NCI-H1930 (cell line): ENCODE data around the gene SUPT3H.
"Not testable (repeated sequence)": the region's sequence is repeated elsewhere in the genome, so short reads cannot be mapped to it uniquely, and the experiment has no call there.

Source experiments
- DNase-seq, 2 experiments: peaks; one replicate each; lab custom pipeline; 2025; lab: John Stamatoyannopoulos, UW

SUPT3H gene

DNA sequence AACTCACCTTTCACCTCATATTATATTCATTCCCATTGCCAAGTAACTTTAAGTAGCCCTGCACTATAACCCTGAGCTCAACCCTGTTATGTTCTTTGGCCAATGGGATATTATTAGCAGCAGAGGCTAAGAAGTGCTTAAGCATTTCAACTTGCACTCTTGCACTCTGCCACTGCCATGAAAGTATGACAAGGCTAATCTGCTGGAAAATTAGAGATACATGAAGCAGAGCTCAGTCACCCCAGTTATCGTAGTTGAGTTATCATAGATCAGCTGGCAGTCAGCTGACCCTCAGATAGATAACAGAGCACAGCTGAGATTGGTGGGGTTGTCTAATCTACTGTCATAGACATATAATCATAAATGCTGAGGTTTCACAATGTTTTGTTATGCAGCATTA is 259.0 kb downstream of the SUPT3H start:
- no peak for DNase-seq

DNA sequence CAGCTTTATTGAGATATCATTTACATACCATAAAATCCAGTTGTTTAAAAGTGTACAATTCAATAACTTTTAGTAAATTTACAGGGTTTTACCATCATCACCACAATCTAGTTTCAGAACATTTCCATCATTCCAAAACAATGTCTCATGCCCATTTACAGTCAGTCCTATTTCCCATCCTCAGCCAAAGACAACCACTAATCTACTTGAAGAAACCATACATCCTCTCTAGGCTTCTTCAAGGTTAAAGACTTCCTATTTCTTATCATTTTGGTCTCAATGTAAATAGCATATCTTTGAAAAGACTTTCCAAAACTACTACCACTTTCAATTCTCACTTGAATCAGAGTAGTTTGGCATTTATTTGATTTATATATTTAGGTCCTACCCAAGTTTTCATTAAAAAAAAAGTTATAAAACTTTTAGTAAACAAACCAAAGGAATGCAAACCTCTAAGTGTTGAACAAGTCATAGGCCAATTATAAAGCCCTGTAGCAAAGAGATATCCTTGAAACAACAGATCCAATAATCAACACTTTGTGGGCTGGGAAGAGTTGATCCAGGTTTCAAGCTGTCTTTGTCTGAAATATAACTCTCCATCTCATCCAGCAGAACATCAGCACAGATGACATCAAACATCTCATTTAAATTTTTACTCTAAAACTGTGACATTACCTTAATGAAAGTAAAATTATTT is 260.9 kb downstream of the SUPT3H start:
- DNase-seq = no peak

DNA sequence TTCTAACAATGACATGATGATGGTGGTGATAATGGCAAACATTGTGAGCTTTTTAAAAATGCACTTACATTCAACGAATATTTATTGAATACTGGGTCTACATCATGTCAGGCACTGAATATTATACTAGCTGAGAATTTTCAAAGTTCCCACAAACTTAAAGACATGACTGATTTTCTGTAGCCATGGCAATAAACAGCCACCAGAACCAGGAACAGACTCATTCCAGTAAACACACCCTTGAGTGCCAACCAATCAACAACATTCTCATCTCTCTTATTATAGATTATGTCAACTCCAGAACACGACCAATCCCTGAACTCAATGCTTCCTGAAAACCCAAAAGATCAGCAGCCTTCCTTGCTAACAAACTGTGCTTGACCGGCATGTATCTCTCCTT is 262.0 kb downstream of the SUPT3H start:
- no peak for DNase-seq

DNA sequence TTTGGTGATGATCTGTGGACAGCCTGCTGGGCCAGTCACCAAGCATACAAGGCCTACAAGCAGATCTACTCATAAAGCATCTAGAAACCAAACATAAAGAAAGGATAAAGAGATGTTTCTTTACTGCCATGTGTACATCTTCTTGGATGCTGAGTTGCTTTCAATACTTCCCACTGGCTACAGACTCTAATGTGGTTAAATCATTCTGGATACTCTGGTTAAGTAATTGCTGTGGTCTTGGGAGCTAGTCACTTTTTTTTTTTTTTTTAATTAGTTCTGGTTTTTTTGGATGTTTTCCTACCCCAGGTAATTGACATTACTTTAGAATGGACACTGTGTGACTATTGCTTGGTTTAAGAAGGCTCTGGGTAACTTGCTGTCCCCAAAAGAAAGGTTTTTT is 265.0 kb downstream of the SUPT3H start:
- DNase-seq = no peak

DNA sequence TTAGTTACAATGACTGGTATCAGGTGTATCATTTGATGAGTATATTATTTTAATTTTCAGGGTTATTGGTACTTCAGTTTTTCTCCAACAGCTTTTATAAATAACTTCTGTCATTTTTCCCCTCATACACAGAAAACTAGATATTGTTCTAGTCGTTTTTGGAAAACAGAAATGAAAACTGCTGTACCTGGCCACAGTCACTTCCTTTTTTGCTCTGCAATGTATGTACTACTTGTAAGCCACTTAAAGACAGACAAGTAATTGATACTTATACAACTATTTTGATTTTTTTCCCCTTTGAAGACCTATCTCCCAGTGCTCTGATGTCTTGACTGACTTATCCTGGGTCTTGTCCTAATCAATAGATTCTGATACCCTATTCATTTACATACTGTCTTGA is 268.2 kb downstream of the SUPT3H start:
- DNase-seq = no peak

DNA sequence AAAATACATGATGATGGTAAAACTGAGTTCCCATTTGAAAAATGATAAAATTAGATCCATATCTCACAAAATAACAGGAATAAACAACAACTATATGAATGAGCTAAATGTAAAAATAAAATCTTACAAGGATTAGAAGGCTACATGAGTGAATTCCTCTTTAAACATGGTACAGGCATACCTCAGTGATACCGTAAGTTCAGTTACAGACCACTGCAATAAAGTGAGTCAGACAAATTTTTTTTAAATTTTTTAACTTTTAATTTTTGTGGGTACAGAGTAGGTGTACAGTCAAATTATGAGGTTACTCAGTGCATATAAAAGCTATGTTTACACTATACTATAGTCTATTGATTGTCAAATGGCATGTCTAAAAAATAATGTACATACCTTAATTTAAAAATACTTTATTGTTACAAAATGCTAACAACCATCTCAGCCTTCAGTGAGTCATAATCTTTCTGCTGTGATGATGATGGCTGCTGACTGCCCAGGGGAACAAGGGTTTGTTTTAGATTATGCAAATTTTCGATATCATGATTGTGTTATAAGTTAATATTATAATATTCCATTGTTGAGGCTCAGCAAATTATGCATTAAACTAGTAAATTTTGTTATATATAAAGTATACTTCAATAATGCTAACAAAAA is 272.4 kb downstream of the SUPT3H start:
- no peak for DNase-seq

DNA sequence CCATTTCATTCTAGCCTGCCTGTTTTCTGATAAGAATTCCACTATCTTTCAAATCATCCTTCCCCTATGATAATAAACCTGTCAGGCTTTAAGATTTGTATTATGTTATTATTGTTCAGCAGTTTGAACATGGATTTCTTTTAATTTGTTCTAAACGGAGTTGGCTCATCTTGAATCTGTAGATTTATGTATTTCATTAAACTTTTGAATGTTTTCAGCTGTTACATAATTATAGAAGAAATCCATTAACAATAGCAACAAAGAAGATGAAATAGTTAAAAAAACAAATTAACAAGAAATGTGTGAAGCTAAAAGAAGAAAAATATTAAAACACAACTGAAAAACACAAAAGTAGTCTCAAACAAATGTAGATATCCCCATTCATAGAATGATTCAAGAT is 273.3 kb downstream of the SUPT3H start:
- DNase-seq = no peak

DNA sequence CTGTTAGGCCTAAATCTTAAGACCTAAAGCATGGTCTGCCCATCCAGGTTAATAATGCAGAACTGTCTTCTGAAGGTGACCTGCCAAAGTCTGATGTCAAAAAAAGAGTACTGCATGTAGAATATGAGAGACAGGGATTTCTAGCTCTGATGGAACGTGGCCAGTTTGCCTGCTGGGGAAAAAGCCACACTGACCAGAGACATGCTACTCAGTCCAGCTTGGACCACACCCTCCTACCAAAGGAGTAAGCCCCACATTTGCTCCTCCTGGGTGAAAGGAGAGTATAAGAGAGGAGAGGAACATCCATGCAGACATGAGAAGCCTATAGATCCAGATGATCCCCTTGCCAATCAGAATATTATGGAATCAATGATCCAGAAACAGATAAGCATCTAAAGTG is 279.5 kb downstream of the SUPT3H start:
- no peak for DNase-seq

DNA sequence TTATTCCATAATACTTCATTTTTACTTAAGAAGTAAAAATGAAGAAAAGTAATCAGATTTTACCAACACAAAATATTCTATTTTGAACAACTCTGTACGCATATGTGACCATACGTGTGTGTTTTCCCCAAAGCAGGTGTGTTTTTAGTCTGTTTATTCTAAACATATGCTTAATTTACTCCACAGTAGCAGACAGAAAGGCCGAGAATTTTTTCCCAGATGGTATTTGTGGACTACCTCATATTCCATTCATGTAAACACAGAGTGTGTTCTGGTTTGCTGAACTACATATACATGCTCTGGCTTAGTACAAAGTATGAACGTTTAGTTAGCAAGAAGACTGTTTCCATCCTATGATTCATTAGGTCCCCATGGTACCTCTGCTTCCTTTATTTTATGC is 282.9 kb downstream of the SUPT3H start:
- DNase-seq = no peak

DNA sequence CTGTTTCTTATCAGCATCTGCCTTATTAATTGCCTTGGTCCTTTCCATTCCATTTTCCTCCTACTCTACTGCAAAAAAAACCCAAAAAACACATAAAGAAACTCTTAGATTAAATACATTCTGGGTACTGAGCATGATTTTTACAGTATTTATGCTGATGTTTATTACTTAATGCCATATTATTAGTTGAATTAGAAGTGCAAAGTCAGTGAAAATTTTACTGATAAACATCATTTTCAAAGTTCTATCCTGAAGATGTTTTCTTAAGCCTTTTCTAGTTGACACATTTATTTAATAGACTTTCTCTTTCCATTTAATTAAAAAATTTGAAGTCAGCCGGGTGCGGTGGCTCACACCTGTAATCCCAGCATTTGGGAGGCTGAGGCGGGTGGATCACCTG is 285.6 kb downstream of the SUPT3H start:
- DNase-seq = no peak

DNA sequence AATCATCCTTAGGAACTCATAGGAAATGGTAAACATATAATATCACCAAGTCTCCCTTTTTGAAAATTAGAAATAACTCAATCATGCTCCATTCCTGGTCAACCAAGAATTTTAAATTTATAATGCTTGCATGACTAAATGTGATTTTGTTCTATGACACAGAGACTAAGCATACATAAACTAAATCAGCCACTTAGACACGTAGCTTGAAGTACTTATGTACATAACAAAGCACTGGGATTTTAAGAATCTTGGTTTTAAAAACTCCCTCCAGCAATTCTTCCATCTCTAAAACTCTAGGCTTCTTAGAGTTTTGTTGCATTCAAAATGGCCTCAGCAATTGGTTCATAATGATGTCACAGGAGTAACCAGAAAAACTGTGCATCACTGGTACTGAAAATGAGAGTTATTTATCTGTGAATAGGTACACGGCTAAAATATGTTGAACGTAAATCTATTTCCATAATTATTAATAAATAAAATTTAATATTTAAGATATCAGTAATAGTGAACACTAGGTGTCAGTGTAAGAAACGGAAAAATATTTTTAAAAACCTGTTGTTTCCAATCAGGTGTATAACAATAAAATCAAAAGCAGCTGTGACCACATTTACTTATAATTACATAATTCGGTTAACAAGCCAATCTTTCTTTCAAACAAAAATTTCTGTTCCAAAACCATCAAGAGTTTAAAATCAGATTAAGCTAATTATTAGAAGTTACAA is 291.2 kb downstream of the SUPT3H start:
- DNase-seq = no peak

DNA sequence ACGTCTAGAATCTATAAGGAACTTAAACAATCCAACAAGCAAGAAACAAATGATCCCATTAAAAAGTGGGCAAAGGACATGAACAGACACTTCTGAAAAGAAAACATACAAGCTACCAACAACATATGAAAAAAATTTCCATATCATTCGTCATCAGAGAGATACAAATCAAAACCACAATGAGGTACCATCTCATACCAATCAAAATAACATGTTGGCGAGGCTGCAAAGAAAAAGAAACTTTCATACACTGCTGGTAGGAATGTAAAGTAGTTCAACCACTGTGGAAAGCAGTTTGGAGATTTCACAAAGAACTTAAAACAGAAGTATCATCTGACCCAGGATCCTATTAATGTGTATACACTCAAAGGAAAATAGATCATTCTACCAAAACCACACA is 293.5 kb downstream of the SUPT3H start:
- DNase-seq = no peak

DNA sequence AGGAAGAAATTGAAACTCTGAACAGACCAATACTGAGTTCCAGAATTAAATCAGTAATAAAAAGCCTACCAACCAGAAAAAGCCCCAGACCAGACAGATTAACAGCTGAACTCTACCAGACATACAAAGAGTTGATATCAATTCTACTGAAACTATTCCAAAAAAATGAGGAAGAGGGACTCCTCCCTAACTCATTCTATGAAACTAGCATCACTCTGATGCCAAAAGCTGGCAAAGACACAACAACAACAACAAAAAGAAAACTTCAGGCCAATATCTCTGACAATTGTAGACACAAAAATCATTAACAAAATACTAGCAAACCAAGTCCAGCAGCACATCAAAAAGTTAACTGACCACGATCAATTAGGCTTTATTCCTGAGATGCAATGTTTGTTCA is 295.6 kb downstream of the SUPT3H start:
- no peak for DNase-seq

DNA sequence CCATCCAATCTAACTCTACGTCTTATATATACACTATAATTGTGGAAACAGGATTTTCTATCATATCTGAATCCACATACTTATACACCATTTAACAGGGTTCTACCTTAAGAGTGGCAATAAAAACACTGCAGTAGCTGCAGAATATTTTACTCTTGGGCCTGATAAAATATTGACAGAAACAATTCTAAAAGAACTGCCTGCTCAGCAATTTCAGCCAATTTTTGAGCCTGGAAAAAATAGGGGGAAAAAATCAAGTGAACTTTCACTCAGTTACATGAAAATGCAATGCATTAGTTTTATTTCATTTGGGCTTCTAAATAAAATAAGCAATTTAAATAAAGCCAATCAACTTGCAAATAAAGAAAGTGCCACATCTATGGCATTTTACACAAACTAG is 296.1 kb downstream of the SUPT3H start:
- DNase-seq = no peak

DNA sequence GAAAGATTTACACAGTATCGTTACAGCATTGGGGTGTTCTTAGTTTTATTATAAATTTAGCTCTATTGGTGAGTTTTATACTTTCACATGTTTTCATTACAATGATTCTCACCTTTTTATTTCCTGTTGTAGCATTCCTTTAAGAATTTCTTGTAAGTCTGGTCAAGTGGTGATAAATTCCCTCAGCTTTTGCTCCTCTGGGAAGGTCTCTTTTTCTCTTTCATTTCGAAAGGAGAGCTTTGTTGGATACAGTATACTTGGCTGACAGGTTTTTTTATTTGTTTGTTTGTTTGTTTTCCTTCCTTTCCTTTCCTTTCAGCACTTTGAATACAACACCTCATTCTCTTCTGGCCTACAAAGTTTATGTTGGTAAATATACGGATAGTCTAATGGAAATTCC is 299.3 kb downstream of the SUPT3H start:
- no peak for DNase-seq

DNA sequence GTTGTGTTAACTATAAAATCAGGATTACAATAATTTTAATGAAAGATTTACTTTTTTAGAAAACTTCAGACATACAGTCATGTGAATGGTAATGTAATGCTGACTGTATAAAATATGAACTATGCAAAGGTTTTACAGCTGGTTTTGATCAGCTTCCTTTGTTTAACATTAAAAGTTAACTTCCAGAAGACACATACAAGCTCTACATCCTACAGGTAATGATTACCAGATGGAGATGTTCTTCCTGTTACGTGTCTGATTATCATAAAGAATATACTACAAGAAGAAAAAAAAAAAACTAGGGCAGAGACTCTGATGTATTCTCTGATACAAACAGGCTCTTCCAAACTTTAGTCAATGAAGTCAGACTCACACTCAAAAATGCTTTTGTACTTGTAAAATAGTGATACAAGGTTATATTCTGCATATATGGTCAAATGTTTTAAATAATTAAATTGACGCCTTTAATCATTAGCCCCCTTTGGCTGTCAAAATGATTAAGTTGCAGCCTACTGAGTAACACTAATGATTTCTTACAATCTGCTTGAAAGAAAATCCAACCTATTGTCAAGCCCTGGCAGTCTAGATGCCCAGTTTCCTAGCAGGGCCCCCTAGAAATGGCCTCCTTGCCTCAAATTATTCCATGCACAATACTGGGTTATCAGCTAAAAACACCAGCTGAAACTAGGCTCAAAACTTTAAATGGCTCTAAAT is 301.4 kb downstream of the SUPT3H start:
- no peak for DNase-seq

DNA sequence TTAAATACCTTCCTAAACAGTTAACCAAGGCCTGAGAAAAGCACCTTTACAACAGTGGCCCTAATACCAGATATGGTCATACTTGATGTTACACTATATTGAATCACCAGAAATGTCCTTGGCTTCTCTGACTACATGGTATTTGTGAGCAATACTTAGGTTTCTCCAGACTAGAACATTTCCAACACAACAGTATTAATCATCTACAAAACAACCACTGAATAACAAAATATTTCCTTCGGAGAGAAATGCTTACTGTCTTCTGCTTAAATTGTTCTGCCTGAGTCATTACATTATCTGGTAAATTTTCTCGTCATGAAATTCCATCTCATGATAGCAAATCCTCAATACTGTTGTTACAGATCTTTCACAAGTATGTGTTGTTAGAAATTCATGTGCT is 302.5 kb downstream of the SUPT3H start:
- DNase-seq = no peak

DNA sequence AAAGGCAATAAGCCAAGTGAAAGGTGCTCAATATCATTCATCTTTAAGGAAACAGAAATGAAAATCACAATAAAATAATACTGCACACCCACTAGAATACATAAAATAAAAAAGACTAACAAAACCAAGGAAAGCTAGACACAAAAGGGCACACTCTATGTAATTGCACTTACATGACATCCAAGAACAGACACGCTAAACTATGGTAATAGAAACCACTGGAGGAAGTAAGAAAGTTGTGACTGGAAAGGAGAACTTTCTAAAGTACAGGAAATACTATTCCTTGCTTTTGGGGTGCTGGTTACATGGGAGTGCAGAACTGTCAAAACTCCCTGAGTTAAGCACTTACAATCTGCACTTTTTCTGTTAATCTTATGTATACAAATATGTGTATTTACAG is 303.3 kb downstream of the SUPT3H start:
- DNase-seq = no peak

DNA sequence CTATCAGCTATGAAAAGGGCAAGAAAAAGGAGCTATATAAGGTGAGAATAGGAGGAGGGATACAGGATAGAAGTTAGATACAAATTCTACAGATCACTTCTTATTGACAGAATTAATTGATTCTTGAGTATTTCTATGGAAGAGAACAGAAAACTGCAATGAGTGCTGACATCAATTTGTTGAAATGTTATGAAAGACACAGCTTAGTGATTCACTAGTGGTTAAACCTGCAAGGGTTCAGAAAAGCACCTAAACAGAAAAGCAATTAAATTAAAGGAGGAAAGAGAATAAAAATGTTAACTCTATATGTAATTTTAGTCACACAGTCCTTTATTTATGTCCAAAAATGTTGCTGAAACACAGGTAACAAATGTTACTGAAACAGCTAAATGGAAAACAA is 304.0 kb downstream of the SUPT3H start:
- no peak for DNase-seq

DNA sequence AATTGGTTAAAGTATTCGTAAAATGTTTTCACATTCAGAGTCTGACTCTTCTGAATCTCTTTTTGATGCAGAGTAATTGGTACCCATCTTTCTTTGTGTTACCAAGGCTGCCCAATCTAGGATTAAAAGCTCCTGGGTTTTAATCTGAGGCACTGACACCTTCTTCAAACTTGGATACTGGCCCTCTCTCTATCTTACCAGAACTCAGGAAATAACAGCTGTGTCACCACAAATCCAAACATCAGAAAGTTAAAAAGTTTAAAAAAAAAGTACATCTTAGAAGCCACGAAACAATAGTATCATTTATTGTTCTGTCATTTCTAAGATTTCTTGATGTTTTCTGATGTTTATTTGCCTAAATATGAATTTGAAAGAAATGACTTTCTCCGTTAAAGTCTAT is 305.1 kb downstream of the SUPT3H start:
- no peak for DNase-seq

DNA sequence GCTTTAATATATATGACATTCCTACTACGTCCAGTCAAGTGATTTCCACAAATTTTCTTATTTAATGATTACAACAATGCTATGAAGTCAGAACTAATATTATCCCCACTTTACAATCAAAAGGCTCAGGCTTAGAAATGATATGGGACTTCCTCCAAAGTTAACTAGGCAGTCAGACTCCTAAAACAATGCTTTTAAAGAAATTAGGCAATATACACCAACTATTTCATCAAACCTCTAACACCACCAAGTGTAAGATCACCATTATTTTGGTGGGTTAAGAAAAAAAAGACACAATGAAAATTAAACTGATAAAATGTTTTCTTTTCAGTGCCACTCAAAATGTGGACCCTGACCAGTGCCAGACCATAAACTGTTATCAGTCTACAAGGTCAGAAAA is 305.7 kb downstream of the SUPT3H start:
- no peak for DNase-seq

DNA sequence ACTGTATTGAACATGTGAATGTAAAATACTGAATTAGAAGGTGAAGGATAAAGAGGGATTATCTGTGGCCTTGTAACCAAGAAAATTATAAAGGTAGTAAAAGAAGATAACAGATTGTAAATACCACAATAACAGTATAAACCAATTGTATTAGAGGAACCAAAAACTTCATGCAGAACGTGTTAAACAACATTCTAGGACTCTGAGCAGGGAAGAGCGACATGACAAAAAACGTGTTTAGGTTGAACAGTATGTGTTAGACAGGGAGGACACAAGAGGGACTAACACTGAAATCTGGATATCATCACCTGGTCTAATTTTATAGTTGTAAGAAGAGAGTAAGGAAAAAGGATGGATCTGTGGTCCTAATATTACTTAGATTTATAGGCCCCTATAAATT is 308.6 kb downstream of the SUPT3H start:
- no peak for DNase-seq

DNA sequence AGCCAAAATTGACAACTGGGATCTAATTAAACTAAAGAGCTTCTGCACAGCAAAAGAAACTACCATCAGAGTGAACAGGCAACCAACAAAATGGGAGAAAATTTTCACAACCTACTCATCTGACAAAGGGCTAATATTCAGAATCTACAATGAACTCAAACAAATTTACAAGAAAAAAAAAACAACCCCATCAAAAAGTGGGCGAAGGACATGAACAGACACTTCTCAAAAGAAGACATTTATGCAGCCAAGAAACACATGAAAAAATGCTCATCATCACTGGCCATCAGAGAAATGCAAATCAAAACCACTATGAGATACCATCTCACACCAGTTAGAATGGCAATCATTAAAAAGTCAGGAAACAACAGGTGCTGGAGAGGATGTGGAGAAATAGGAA is 310.3 kb downstream of the SUPT3H start:
- not testable (repeated sequence) for DNase-seq
